Breast epithelium (tissue), 3 donors: ENCODE results near the gene DCHS2.

Experiments
- POLR2A ChIP-seq: fragments of 450-650 bp; IDR thresholded peaks from one replicate; pipeline ENCODE4 v1.6.1; 2016; ENCODE audit warnings: antibody characterized with exemption, mild to moderate bottlenecking, moderate library complexity
- POLR2AphosphoS5 ChIP-seq, 3 donors: sonication (generic); formaldehyde crosslinking; IDR thresholded peaks; one replicate each; pipeline ENCODE4 v1.6.1; 2017; ENCODE audit warnings: antibody characterized with exemption in 3 of 3
- TF ChIP-seq, protein P1 (sequence below), 3 donors: fragments of 450-650 bp; IDR thresholded peaks; one replicate each; pipeline ENCODE4 v1.5.1; 2016 to 2017; ENCODE audit warnings: antibody characterized with exemption in 3 of 3, mild to moderate bottlenecking in 3 of 3, moderate library complexity in 3 of 3

DNA sequence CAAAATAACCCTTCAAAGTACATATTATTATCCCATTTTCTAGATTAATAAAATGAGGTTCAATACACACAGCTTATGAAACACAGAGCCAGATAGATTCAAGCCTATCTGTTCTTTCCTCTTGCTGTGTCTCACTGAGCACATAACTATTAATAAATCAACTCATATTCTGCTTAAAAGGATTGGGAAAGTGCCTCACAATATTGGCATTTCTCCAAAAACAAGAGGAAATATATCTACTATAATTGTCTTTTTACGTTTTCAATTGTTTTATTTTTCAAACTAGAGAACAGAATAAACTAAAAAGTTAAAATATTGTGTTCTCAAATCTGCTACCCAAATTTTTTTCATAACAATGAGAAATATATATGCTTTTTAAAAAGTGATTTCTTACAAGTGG lies 15.8 kb downstream of the DCHS2 start:
- TF ChIP-seq, protein P1, sequence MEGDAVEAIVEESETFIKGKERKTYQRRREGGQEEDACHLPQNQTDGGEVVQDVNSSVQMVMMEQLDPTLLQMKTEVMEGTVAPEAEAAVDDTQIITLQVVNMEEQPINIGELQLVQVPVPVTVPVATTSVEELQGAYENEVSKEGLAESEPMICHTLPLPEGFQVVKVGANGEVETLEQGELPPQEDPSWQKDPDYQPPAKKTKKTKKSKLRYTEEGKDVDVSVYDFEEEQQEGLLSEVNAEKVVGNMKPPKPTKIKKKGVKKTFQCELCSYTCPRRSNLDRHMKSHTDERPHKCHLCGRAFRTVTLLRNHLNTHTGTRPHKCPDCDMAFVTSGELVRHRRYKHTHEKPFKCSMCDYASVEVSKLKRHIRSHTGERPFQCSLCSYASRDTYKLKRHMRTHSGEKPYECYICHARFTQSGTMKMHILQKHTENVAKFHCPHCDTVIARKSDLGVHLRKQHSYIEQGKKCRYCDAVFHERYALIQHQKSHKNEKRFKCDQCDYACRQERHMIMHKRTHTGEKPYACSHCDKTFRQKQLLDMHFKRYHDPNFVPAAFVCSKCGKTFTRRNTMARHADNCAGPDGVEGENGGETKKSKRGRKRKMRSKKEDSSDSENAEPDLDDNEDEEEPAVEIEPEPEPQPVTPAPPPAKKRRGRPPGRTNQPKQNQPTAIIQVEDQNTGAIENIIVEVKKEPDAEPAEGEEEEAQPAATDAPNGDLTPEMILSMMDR (IDR thresholded peaks at IDR 0.05): no peak
- TF ChIP-seq POLR2AphosphoS5 (IDR thresholded peaks at IDR 0.05) (no peak), POLR2A (no peak)
